HEK293 (cell line): ENCODE data around the gene MS4A15.

Experiments used
- CTCF ChIP-seq: fragments of 450-650 bp; formaldehyde crosslinking; IDR thresholded peaks from 2 replicates; pipeline ENCODE4 v1.5.1; 2016; ENCODE audit warnings: missing biosample characterization, missing genetic modification characterization
- HOXA7 ChIP-seq: sonication (generic); formaldehyde crosslinking; IDR thresholded peaks from 2 replicates; pipeline ENCODE4 v1.8.1; 2022; ENCODE audit warnings: missing genetic modification reagents, borderline replicate concordance
- PBX3 ChIP-seq: sonication (generic); formaldehyde crosslinking; IDR thresholded peaks from 2 replicates; pipeline ENCODE4 v1.8.1; 2022; ENCODE audit warnings: mild to moderate bottlenecking, moderate library complexity, missing genetic modification reagents
- ZFP41 ChIP-seq: fragments of 450-650 bp; formaldehyde crosslinking; IDR thresholded peaks from 2 replicates; pipeline ENCODE4 v1.5.1; 2016; ENCODE audit warnings: missing biosample characterization, missing genetic modification characterization, borderline replicate concordance
- ZNF114 ChIP-seq: fragments of 450-650 bp; formaldehyde crosslinking; IDR thresholded peaks from 2 replicates; pipeline ENCODE4 v1.5.0; 2017; ENCODE audit warnings: missing biosample characterization, missing genetic modification characterization
- ZNF169 ChIP-seq: fragments of 450-650 bp; formaldehyde crosslinking; IDR thresholded peaks from 2 replicates; pipeline ENCODE4 v1.5.1; 2016; ENCODE audit warnings: missing biosample characterization, missing genetic modification characterization
- ZNF274 ChIP-seq, 2 experiments: fragments of 200-500 bp in 1 of 2; fragments of 450-650 bp in 1 of 2; sonication (Bioruptor generic) in 1 of 2; formaldehyde crosslinking in 1 of 2; IDR thresholded peaks; 2 replicates each; pipeline versions ENCODE4 v1.5.1 to v1.6.1; 2014 to 2016; ENCODE audit warnings: borderline replicate concordance in 1 of 2, inconsistent platforms in 1 of 2, low read length in 1 of 2, missing biosample characterization in 1 of 2, missing genetic modification characterization in 1 of 2
- ZNF664 ChIP-seq: fragments of 450-650 bp; formaldehyde crosslinking; IDR thresholded peaks from 2 replicates; pipeline ENCODE4 v1.5.1; 2016; ENCODE audit warnings: missing biosample characterization, missing genetic modification characterization
- ZNF830 ChIP-seq: fragments of 450-650 bp; IDR thresholded peaks from 2 replicates; pipeline ENCODE4 v1.5.0; 2018; ENCODE audit warnings: missing biosample characterization, missing genetic modification characterization, low read depth, mild to moderate bottlenecking, moderate library complexity
- ZSCAN16 ChIP-seq: fragments of 450-650 bp; formaldehyde crosslinking; IDR thresholded peaks from 2 replicates; pipeline ENCODE4 v1.5.1; 2016; ENCODE audit warnings: missing biosample characterization, missing genetic modification characterization

GRCh38 chr11:60767388-60767811 lies 10.7 kb downstream of the MS4A15 start:
- TF ChIP-seq PBX3 (CRISPR knock-in tag) (no peak), CTCF (tag by site-specific recombination) (no peak), ZNF664 (no peak), ZFP41 (tag by site-specific recombination) (no peak), ZNF169 (tag by site-specific recombination) (no peak), ZNF830 (no peak), ZSCAN16 (no peak), HOXA7 (CRISPR knock-in tag) (no peak), ZNF274 (IDR thresholded peaks at IDR 0.05; ENCODE audit: low read length) (no peak), ZNF274 (tag by site-specific recombination; IDR thresholded peaks at IDR 0.05; ENCODE audit: borderline replicate concordance) (no peak), ZNF114 (tag by site-specific recombination) (no peak)
